ENCODE data around the gene DNAJC12.
A peak's percentile ranks its signal among the peaks of the same experiment; 100 is the strongest.

Gene DNAJC12

DNA sequence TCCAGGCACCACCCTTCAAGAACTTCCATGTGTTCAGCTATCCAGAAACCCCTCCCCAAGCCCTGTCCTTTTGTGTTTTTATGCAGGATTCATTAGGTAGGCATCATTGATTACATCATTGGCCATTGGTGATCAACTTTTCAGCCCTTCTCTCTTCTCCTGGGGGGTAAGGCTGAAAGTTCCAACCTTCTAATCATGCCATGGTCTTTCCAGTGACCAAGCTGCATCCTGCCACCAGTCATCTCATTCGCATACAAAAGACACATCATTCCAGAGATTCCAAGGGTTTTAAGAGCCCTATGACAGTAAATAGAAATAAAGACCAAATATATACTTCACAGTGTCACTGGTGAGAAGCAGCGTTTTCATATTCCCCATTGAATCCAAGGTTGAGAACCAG is 48.2 kb downstream of the DNAJC12 start:
- H3K4me3 ChIP-seq (ENCODE audit: low read depth, low read length), result no peak overlapping the region
- H3K36me3 ChIP-seq (replicated peaks), result no peaks in the 10 kb centered on the region
- TF ChIP-seq, protein P1, sequence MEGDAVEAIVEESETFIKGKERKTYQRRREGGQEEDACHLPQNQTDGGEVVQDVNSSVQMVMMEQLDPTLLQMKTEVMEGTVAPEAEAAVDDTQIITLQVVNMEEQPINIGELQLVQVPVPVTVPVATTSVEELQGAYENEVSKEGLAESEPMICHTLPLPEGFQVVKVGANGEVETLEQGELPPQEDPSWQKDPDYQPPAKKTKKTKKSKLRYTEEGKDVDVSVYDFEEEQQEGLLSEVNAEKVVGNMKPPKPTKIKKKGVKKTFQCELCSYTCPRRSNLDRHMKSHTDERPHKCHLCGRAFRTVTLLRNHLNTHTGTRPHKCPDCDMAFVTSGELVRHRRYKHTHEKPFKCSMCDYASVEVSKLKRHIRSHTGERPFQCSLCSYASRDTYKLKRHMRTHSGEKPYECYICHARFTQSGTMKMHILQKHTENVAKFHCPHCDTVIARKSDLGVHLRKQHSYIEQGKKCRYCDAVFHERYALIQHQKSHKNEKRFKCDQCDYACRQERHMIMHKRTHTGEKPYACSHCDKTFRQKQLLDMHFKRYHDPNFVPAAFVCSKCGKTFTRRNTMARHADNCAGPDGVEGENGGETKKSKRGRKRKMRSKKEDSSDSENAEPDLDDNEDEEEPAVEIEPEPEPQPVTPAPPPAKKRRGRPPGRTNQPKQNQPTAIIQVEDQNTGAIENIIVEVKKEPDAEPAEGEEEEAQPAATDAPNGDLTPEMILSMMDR (IDR thresholded peaks at IDR 0.05; ENCODE audit: low read depth, low read length, missing control alignments), result no peak
- no peaks in the 10 kb centered on the region for H3K27me3 ChIP-seq (replicated peaks)
- in situ Hi-C loops (cut with HindIII; ENCODE audit: low pct_ligation_motif_present, low sequenced_read_pairs), result no loop called here
- no peak overlapping the region for H3K27ac ChIP-seq
- DNase-seq, result no peak

DNA sequence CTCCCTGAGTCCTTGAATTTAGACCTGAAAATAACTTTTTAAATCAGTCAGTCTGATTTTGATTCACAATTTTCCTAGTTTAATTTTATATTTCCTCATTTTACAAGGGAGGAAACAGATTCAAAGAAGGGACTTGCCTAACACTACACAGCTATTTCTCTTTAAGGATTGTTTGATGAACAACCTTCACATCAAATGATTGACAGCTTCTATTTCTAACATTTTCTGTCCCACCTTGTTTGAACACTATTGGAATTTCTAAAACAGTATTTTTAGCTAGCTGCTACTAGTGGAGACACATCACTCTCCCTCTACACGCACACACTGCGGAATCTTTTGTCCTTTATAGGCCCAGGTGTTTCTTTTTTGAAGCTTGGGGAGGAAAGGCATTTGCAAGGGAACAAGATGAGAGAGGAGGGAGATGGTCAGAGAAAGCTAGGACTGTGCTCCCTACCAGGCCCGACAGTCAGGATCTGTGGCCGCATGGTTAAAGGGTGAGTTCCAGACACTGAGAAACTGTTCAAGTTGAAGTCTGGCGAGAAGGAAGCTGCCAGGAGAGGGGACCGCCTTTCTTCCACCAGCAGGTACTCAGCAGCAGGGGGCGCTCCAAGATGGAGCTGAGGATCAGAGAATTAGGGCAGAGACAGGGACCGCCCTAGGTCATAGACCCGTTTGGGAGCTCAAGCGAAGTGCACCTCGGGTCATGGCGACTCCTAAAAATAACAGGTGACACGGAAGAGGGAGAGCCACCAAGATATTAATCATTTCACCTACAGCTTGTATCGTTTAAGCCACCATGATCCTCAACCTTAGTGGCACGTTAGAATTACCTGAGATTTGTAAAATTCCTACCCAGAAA is 49.7 kb downstream of the DNAJC12 start:
- H3K4me3 ChIP-seq (ENCODE audit: low read depth, low read length), result no peak overlapping the region
- no peaks in the 10 kb centered on the region for H3K36me3 ChIP-seq (replicated peaks)
- TF ChIP-seq, protein P1 (IDR thresholded peaks at IDR 0.05; ENCODE audit: low read depth, low read length, missing control alignments), result peak; percentile 73
- no peak overlapping the region for H3K27ac ChIP-seq
- no peaks in the 10 kb centered on the region for H3K27me3 ChIP-seq (replicated peaks)
- DNase-seq, result peak; percentile 16
- in situ Hi-C loops (cut with HindIII; ENCODE audit: low pct_ligation_motif_present, low sequenced_read_pairs), result no loop called here

DNA sequence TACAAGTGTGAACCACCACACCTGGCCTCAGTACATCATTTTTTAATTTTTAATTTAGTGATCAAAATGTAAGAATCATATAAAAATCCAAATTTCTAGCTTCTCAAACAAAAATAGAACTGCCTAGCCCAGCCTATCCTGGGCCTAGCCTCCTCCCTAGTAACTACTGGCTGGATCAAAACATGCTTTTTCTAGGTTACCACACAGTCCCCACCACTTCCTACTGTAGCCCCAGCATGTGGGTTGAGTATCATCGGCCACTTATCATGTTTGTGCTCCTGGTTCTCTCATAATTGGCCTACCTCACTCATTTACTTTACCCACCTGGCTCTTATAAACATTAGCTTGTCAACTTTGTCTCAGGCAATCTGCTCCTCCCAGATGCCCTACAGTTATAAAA is 52.9 kb downstream of the DNAJC12 start:
- no peak overlapping the region for H3K4me3 ChIP-seq (ENCODE audit: low read depth, low read length)
- H3K36me3 ChIP-seq (replicated peaks), result no peaks in the 10 kb centered on the region
- no peaks in the 10 kb centered on the region for H3K27me3 ChIP-seq (replicated peaks)
- no peak overlapping the region for H3K27ac ChIP-seq
- no peak for DNase-seq
- TF ChIP-seq, protein P1 (IDR thresholded peaks at IDR 0.05; ENCODE audit: low read depth, low read length, missing control alignments), result no peak
- in situ Hi-C loops (cut with HindIII; ENCODE audit: low pct_ligation_motif_present, low sequenced_read_pairs), result no loop called here

DNA sequence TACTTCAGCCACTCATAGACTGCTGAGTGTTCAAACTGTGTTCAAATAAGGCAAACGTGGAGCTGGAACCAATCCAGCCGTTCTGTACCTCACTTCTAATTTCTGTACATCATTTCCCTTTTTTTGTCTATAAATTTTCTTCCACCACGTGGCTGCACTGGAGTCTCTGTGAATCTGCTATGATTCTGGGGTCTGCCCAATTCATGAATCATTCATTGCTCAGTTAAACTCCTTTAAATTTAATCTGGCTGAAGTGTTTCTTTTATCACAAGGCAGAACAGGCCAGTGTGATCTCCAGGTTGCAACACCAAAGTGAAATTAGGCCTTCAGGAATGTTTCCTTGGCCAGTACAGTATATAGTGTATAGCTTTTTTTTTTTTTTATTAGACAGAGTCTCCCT is 53.5 kb downstream of the DNAJC12 start:
- Histone ChIP-seq H3K27ac (no peak overlapping the region), H3K27me3 (replicated peaks) (no peaks in the 10 kb centered on the region), H3K4me3 (ENCODE audit: low read depth, low read length) (no peak overlapping the region), H3K36me3 (replicated peaks) (no peaks in the 10 kb centered on the region)
- in situ Hi-C loops (cut with HindIII; ENCODE audit: low pct_ligation_motif_present, low sequenced_read_pairs), result no loop called here
- TF ChIP-seq, protein P1 (IDR thresholded peaks at IDR 0.05; ENCODE audit: low read depth, low read length, missing control alignments), result no peak
- DNase-seq, result no peak

DNA sequence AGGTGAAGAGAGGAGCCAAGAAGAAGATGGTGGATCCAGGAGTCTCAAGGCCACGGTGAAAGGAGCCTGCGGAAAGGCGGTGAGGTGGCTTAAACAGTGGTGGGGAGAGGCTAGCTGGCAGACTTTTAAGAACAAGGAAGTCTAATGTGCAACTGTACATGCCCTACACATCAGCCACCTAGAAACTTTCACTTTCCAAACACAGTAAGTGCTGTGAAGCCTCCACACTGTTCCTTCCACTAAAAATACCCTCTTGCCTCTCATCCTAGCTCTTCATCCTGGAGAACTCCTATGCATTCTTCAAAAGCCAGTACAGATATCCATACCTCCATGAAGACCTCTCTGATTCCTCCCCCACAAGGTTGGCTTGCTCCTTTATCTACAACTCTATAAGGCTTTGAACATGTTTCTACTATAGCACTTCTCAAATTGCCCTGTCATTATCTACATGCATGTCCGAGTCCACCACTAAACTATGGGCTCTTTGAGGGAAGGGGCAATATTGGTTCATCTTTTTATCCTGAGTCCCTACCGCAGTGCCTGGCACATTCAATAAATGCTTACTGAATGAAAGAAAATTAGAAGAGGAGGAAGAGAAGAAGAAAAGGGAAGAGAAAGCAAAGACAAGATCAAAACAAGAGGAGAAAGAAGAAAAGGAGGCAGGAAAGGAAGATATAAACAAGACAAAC is 54.2 kb downstream of the DNAJC12 start:
- TF ChIP-seq, protein P1 (IDR thresholded peaks at IDR 0.05; ENCODE audit: low read depth, low read length, missing control alignments), result no peak
- Histone ChIP-seq H3K27me3 (replicated peaks) (no peaks in the 10 kb centered on the region), H3K4me3 (ENCODE audit: low read depth, low read length) (no peak overlapping the region), H3K36me3 (replicated peaks) (no peaks in the 10 kb centered on the region), H3K27ac (no peak overlapping the region)
- in situ Hi-C loops (cut with HindIII; ENCODE audit: low pct_ligation_motif_present, low sequenced_read_pairs), result no loop called here
- no peak for DNase-seq

Measured in brain microvascular endothelial cell (primary cell).